Measurements from ENCODE around the gene GNG2. TPM values are rescaled to one million over a fixed set of nuclear protein-coding genes. Genes with fewer than 3 reads are reported as not detected.

The GNG2 gene
- total and polyA plus RNA-seq, 10 of the 15 experiments (the other 5 are each of a cell fraction or from before 2014, with no cell fraction given) = 31.6 to 114 (median 66.4) TPM

GRCh38 chr14:51828017-51828797 is 32.2 kb upstream of the GNG2 start:
- Histone ChIP-seq H3K4me3 (no peak overlapping the region), H3K36me3 (ENCODE audit: control insufficient read depth in 2 of 2, insufficient read depth in 2 of 2, low read length in 1 of 2) (no peaks in the 10 kb centered on the region), H3K27me3 (replicated peaks in 1 of 2; ENCODE audit: control insufficient read depth in 2 of 2, insufficient read depth in 2 of 2, low read length in 1 of 2) (no peaks in the 10 kb centered on the region), H3K9me3 (replicated peaks; ENCODE audit: control insufficient read depth, insufficient read depth, low read length) (no peaks in the 10 kb centered on the region; the same call in 1 of the 3 replicates), H2AFZ (ENCODE audit: control insufficient read depth, low read depth, low read length) (no peak overlapping the region), H3K4me1 (ENCODE audit: control insufficient read depth, insufficient read depth, low read length) (no peaks in the 10 kb centered on the region), H3K4me2 (ENCODE audit: control insufficient read depth, insufficient read depth) (no peak overlapping the region), H3K27ac (ENCODE audit: control insufficient read depth, insufficient read depth) (no peak overlapping the region), H4K20me1 (ENCODE audit: control insufficient read depth, insufficient read depth) (no peaks in the 10 kb centered on the region), H3K79me2 (ENCODE audit: control insufficient read depth, insufficient read depth, low read length) (no peaks in the 10 kb centered on the region), H3K9ac (ENCODE audit: control insufficient read depth, insufficient read depth, low read length) (no peak overlapping the region)
- intact Hi-C loops (cut with micrococcal nuclease; ENCODE audit: unreplicated experiment) = no loop called here
- WGBS (ENCODE audit: insufficient coverage, insufficient replicate concordance, low lambda C conversion rate, missing lambda C conversion rate) = 23% methylated on average over 8 of the region's 8 CpGs
- no TSS peak for BruUV-seq (replicated peaks)
- SMC1A ChIA-PET (ENCODE audit: uncharacterized antibody, unreplicated experiment) = interaction anchor here (0.6 to 2.9 kb wide), 28 partner anchors 11 to 1114 kb away, joined by 3 to 22 read pairs (median 4); partner anchors contain the start of gene GNG2
- in situ Hi-C loops (cut with MboI) = no loop called here
- CTCF ChIA-PET = interaction anchor here (0.7 to 2.9 kb wide), 11 partner anchors 12 to 168 kb away, joined by 3 to 33 read pairs (median 4); no protein-coding TSS in a partner anchor
- no peak for FAIRE-seq
- DNase-seq (ENCODE audit: low read depth, low spot score) = peak; percentile 74
- POLR2A ChIA-PET = interaction anchor here (1.6 kb wide), 1 partner anchor 19 kb away, joined by 15 read pairs; no protein-coding TSS in a partner anchor
- RAD21 ChIA-PET (ENCODE audit: unreplicated experiment) = interaction anchor here (0.5 to 3.3 kb wide), 18 partner anchors 14 to 586 kb away, joined by 3 to 19 read pairs (median 4); partner anchors contain the start of gene GNG2
- ATAC-seq = peak; percentile 99
- TF ChIP-seq JUND (IDR thresholded peaks at IDR 0.05; ENCODE audit: low read depth, low read length) (0 out of 2 replicates have a peak, but pooled peaks have one; percentile 39), SKIL (IDR thresholded peaks at IDR 0.05; ENCODE audit: low read depth, poor library complexity, severe bottlenecking) (peak; percentile 73), FOXM1 (IDR thresholded peaks at IDR 0.05; ENCODE audit: low read depth, low read length) (no peak), RAD21 (IDR thresholded peaks at IDR 0.05; ENCODE audit: insufficient read depth, low read depth, low read length) (0 out of 2 replicates have a peak, but pooled peaks have one; percentile 3), PAX5 (IDR thresholded peaks at IDR 0.05; ENCODE audit: borderline replicate concordance, low read depth, low read length) (peak; percentile 73; the same call in 1 of the 2 replicates), BACH1 (IDR thresholded peaks at IDR 0.05; ENCODE audit: borderline replicate concordance) (peak; percentile 95; the same call in 1 of the 2 replicates), PML (IDR thresholded peaks at IDR 0.05; ENCODE audit: low read length) (no peak), KLF5 (IDR thresholded peaks at IDR 0.05; ENCODE audit: partially characterized antibody) (no peak), IKZF1 (conservative IDR thresholded peaks at IDR 0.05) (peak; percentile 84), ZNF622 (IDR thresholded peaks at IDR 0.05) (no peak), ZZZ3 (IDR thresholded peaks at IDR 0.05; ENCODE audit: control insufficient read depth, insufficient read length, low read depth) (no peak), BCL11A (IDR thresholded peaks at IDR 0.05; ENCODE audit: low read depth, low read length) (peak; percentile 71), ZNF207 (IDR thresholded peaks at IDR 0.05; ENCODE audit: borderline replicate concordance) (no peak), SMC3 (IDR thresholded peaks at IDR 0.05; ENCODE audit: borderline replicate concordance, low read length) (peak; percentile 21; the same call in 1 of the 2 replicates), DPF2 (IDR thresholded peaks at IDR 0.05) (peak; percentile 79), NFXL1 (IDR thresholded peaks at IDR 0.05; ENCODE audit: borderline replicate concordance) (no peak), SIX5 (IDR thresholded peaks at IDR 0.05; ENCODE audit: low read depth, low read length, severe bottlenecking) (no peak), SP1 (IDR thresholded peaks at IDR 0.05; ENCODE audit: low read depth, low read length) (peak; percentile 14), CBX5 (IDR thresholded peaks at IDR 0.05; ENCODE audit: low read depth) (no peak), CBFB (IDR thresholded peaks at IDR 0.05; ENCODE audit: low read depth) (peak; percentile 46; the same call in 1 of the 2 replicates), ZSCAN29 (IDR thresholded peaks at IDR 0.05) (no peak), TARDBP (IDR thresholded peaks at IDR 0.05; ENCODE audit: borderline replicate concordance) (no peak)
- TF ChIP-seq, protein P1, sequence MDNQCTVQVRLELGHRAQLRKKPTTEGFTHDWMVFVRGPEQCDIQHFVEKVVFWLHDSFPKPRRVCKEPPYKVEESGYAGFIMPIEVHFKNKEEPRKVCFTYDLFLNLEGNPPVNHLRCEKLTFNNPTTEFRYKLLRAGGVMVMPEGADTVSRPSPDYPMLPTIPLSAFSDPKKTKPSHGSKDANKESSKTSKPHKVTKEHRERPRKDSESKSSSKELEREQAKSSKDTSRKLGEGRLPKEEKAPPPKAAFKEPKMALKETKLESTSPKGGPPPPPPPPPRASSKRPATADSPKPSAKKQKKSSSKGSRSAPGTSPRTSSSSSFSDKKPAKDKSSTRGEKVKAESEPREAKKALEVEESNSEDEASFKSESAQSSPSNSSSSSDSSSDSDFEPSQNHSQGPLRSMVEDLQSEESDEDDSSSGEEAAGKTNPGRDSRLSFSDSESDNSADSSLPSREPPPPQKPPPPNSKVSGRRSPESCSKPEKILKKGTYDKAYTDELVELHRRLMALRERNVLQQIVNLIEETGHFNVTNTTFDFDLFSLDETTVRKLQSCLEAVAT (IDR thresholded peaks at IDR 0.05) = peak; percentile 70
